Mononuclear cell (primary cell): Measurements from ENCODE around the gene JAG1. TPM values are rescaled to one million over a fixed set of nuclear protein-coding genes. Genes with fewer than 3 reads are reported as not detected.

Source experiments
- H3K27me3 ChIP-seq: 2 replicates; pipeline ENCODE4 v1.6.0; 2011; ENCODE audit warnings: low read length, control low read depth; ENCODE audit not compliant: insufficient read depth
- H3K4me1 ChIP-seq: 2 replicates; pipeline ENCODE4 v1.5.1; 2011; ENCODE audit warnings: mild to moderate bottlenecking, low read length, control low read depth; ENCODE audit not compliant: insufficient read depth
- H3K4me3 ChIP-seq: 2 replicates; pipeline ENCODE4 v1.5.1; 2011; ENCODE audit warnings: mild to moderate bottlenecking, low read length, moderate library complexity
- H3K9me3 ChIP-seq: 2 replicates; pipeline ENCODE4 v1.5.1; 2011; ENCODE audit warnings: low read depth, mild to moderate bottlenecking, control low read depth, low read length
- total RNA-seq: library from RNA; depleted of rRNA; stranded (reverse); fragments of >200 nt; gene quantifications from one replicate; pipeline ENCODE4 v1.2.3, GENCODE V29; 2012

Gene JAG1
- total RNA-seq, 1 donor = 8.3 TPM

GRCh38 chr20:10708351-10709185, 34.8 kb upstream of the JAG1 start:
- Histone ChIP-seq H3K27me3 (no peaks in the 10 kb centered on the region), H3K4me3 (no peak overlapping the region), H3K9me3 (no peaks in the 10 kb centered on the region), H3K4me1 (no peaks in the 10 kb centered on the region)

GRCh38 chr20:10707791-10708190, 34.0 kb upstream of the JAG1 start:
- Histone ChIP-seq H3K27me3 (no peaks in the 10 kb centered on the region), H3K4me3 (no peak overlapping the region), H3K9me3 (no peaks in the 10 kb centered on the region), H3K4me1 (no peaks in the 10 kb centered on the region)

- Histone ChIP-seq H3K4me3 (no peak overlapping the region), H3K9me3 (no peaks in the 10 kb centered on the region), H3K27me3 (no peaks in the 10 kb centered on the region), H3K4me1 (no peaks in the 10 kb centered on the region)
These were observed 33.3 kb upstream of the JAG1 start for GRCh38 chr20:10707068-10707467.

GRCh38 chr20:10706460-10706811, 32.6 kb upstream of the JAG1 start:
- H3K4me3 ChIP-seq = no peak overlapping the region

GRCh38 chr20:10705801-10706459, 32.1 kb upstream of the JAG1 start:
- no peak overlapping the region for H3K4me3 ChIP-seq
- H3K27me3 ChIP-seq = no peaks in the 10 kb centered on the region
- no peaks in the 10 kb centered on the region for H3K9me3 ChIP-seq
- H3K4me1 ChIP-seq = no peaks in the 10 kb centered on the region

More at GRCh38 chr20:10706460-10706811, 32.6 kb upstream of the JAG1 start:
- H3K9me3 ChIP-seq = no peaks in the 10 kb centered on the region
- H3K4me1 ChIP-seq = no peaks in the 10 kb centered on the region
- no peaks in the 10 kb centered on the region for H3K27me3 ChIP-seq

- no peaks in the 10 kb centered on the region for H3K27me3 ChIP-seq
- no peaks in the 10 kb centered on the region for H3K9me3 ChIP-seq
- H3K4me1 ChIP-seq = no peaks in the 10 kb centered on the region
- no peak overlapping the region for H3K4me3 ChIP-seq
These were observed 27.8 kb upstream of the JAG1 start for GRCh38 chr20:10701607-10702006.

GRCh38 chr20:10699941-10700340, 26.1 kb upstream of the JAG1 start:
- Histone ChIP-seq H3K4me3 (no peak overlapping the region), H3K27me3 (no peaks in the 10 kb centered on the region), H3K4me1 (no peaks in the 10 kb centered on the region), H3K9me3 (no peaks in the 10 kb centered on the region)

- no peaks in the 10 kb centered on the region for H3K27me3 ChIP-seq
- no peaks in the 10 kb centered on the region for H3K4me1 ChIP-seq
These were observed 25.7 kb upstream of the JAG1 start for GRCh38 chr20:10699489-10699888.

GRCh38 chr20:10696650-10697049, 22.9 kb upstream of the JAG1 start:
- no peaks in the 10 kb centered on the region for H3K4me1 ChIP-seq
- H3K27me3 ChIP-seq = no peaks in the 10 kb centered on the region
- H3K9me3 ChIP-seq = no peaks in the 10 kb centered on the region
- H3K4me3 ChIP-seq = no peak overlapping the region

More at GRCh38 chr20:10699489-10699888, 25.7 kb upstream of the JAG1 start:
- Histone ChIP-seq H3K4me3 (no peak overlapping the region), H3K9me3 (no peaks in the 10 kb centered on the region)

- Histone ChIP-seq H3K9me3 (no peaks in the 10 kb centered on the region), H3K27me3 (no peaks in the 10 kb centered on the region), H3K4me3 (no peak overlapping the region), H3K4me1 (no peaks in the 10 kb centered on the region)
These were observed 15.6 kb upstream of the JAG1 start for GRCh38 chr20:10689385-10689784.

GRCh38 chr20:10687895-10688294, 14.1 kb upstream of the JAG1 start:
- Histone ChIP-seq H3K9me3 (no peaks in the 10 kb centered on the region), H3K27me3 (no peaks in the 10 kb centered on the region), H3K4me1 (no peaks in the 10 kb centered on the region)

GRCh38 chr20:10686356-10687133, 12.7 kb upstream of the JAG1 start:
- H3K9me3 ChIP-seq = no peaks in the 10 kb centered on the region
- H3K4me1 ChIP-seq = no peaks in the 10 kb centered on the region
- no peak overlapping the region for H3K4me3 ChIP-seq
- H3K27me3 ChIP-seq = no peaks in the 10 kb centered on the region

More at GRCh38 chr20:10687895-10688294, 14.1 kb upstream of the JAG1 start:
- H3K4me3 ChIP-seq = no peak overlapping the region

GRCh38 chr20:10683537-10683936, 9.7 kb upstream of the JAG1 start:
- Histone ChIP-seq H3K4me3 (no peak overlapping the region), H3K27me3 (no peaks in the 10 kb centered on the region), H3K9me3 (no peaks in the 10 kb centered on the region), H3K4me1 (no peaks in the 10 kb centered on the region)

- Histone ChIP-seq H3K9me3 (no peaks in the 10 kb centered on the region), H3K4me1 (no peaks in the 10 kb centered on the region), H3K4me3 (no peak overlapping the region), H3K27me3 (no peaks in the 10 kb centered on the region)
These were observed 9.1 kb upstream of the JAG1 start for GRCh38 chr20:10682939-10683338.

- Histone ChIP-seq H3K4me3 (no peak overlapping the region), H3K4me1 (peaks cover 1% of the 10 kb centered on the region), H3K27me3 (peaks cover 6% of the 10 kb centered on the region), H3K9me3 (no peaks in the 10 kb centered on the region)
These were observed 7.7 kb upstream of the JAG1 start for GRCh38 chr20:10681494-10681893.
